A549 (cell line): ENCODE data around the gene STX18. TPM values are rescaled to one million over a fixed set of nuclear protein-coding genes. Genes with fewer than 3 reads are reported as not detected.

Experiments
- ATAC-seq, 2 experiments: fragments of 200-7000 bp in 1 of 2; fragments of >200 bp in 1 of 2; cut with Nextera tagmentation in 1 of 2; cut with Tn5 transposase in 1 of 2; 3 replicates each; pipeline versions ENCODE4 v1.8.0 to v1.9.1; 2018 to 2020; ENCODE audit warnings: mild to moderate bottlenecking in 1 of 2, moderate library complexity in 1 of 2
- CTCF ChIA-PET: fragments of 300-600 bp; sonication (Branson Sonifier 250); formaldehyde crosslinking; extraction: SDS; loops from one replicate; lab custom pipeline; 2021; ENCODE audit warnings: antibody characterized with exemption, inconsistent platforms; lab: Yijun Ruan, JAX
- POLR2A ChIA-PET: fragments of 350-600 bp; formaldehyde crosslinking; extraction: SDS; loops from one replicate; lab custom pipeline; 2021; ENCODE audit warnings: antibody characterized with exemption, inconsistent platforms; lab: Yijun Ruan, JAX
- DNase-seq, 2 experiments: peaks; one replicate each; pipeline versions ENCODE4 v3.0.0 to v3.0.0-alpha.2; 2011 to 2016; ENCODE audit warnings: low read depth in 1 of 2, low spot score in 1 of 2
- FAIRE-seq: peaks from 2 replicates; lab custom pipeline; 2011; peaks lifted over from hg19 to GRCh38; lab: Jason Lieb, UNC
- H3K27ac ChIP-seq, 2 experiments: fragments of >200 bp; sonication (Bioruptor Twin); formaldehyde crosslinking; 3 replicates each; pipeline ENCODE4 v1.5.1; 2016 to 2017
- H3K4me1 ChIP-seq: fragments of >200 bp; sonication (Bioruptor Twin); formaldehyde crosslinking; 3 replicates; pipeline ENCODE4 v1.6.1; 2016
- H3K4me2 ChIP-seq: fragments of >200 bp; sonication (Bioruptor Twin); formaldehyde crosslinking; 3 replicates; pipeline ENCODE4 v1.6.1; 2016
- H3K4me3 ChIP-seq: fragments of >200 bp; sonication (Bioruptor Twin); formaldehyde crosslinking; 3 replicates; pipeline ENCODE4 v1.5.1; 2016
- H3K9me3 ChIP-seq: fragments of >200 bp; sonication (Bioruptor Twin); formaldehyde crosslinking; 3 replicates; pipeline ENCODE4 v1.6.1; 2016
- ATOH8 ChIP-seq: fragments of 250-450 bp; sonication (Bioruptor Pico); IDR thresholded peaks from 2 replicates; pipeline ENCODE4 v1.5.0; 2020; ENCODE audit warnings: low read depth, mild to moderate bottlenecking, moderate library complexity
- BHLHE40 ChIP-seq: IDR thresholded peaks from 2 replicates; pipeline ENCODE4 v1.6.1; 2012; ENCODE audit warnings: low read depth, low read length, inconsistent platforms
- CHD4 ChIP-seq: fragments of 200-600 bp; sonication (generic); IDR thresholded peaks from 2 replicates; pipeline ENCODE4 v1.6.1; 2016; ENCODE audit warnings: antibody characterized with exemption, mild to moderate bottlenecking, borderline replicate concordance
- EHF ChIP-seq: fragments of 250-450 bp; sonication (Bioruptor Pico); IDR thresholded peaks from 2 replicates; pipeline ENCODE4 v1.5.0; 2020; ENCODE audit warnings: mild to moderate bottlenecking
- FOSL2 ChIP-seq, 2 experiments: fragments of 450-650 bp in 1 of 2; fragments of >200 bp in 1 of 2; sonication (Bioruptor Twin) in 1 of 2; formaldehyde crosslinking; IDR thresholded peaks; 2 replicates each; pipeline versions ENCODE4 v1.5.0 to v1.6.1; 2016 to 2020; ENCODE audit warnings: mild to moderate bottlenecking in 1 of 2, moderate library complexity in 1 of 2
- FOXS1 ChIP-seq: fragments of 250-450 bp; sonication (Bioruptor Pico); IDR thresholded peaks from 2 replicates; pipeline ENCODE4 v1.5.0; 2020; ENCODE audit warnings: mild to moderate bottlenecking, moderate library complexity
- HDAC2 ChIP-seq: fragments of 200-600 bp; sonication (generic); IDR thresholded peaks from 2 replicates; pipeline ENCODE4 v1.6.1; 2016
- HOXB13 ChIP-seq: fragments of 250-450 bp; sonication (Bioruptor Pico); IDR thresholded peaks from 2 replicates; pipeline ENCODE4 v1.5.0; 2020; ENCODE audit warnings: low read depth, mild to moderate bottlenecking, moderate library complexity
- JUNB ChIP-seq: fragments of >200 bp; sonication (Bioruptor Twin); formaldehyde crosslinking; IDR thresholded peaks from 2 replicates; pipeline ENCODE4 v1.6.1; 2016
- MAX ChIP-seq: IDR thresholded peaks from 2 replicates; pipeline ENCODE4 v1.6.1; 2012
- POLR2A ChIP-seq: IDR thresholded peaks from 2 replicates; pipeline ENCODE4 v1.6.1; 2012; ENCODE audit warnings: mild to moderate bottlenecking, low read length
- POLR2AphosphoS2 ChIP-seq: conservative IDR thresholded peaks from 2 replicates; pipeline ENCODE4 v1.6.1; 2012; ENCODE audit warnings: low read length, improper control_type of control experiment, inconsistent platforms
- RAD21 ChIP-seq, 2 experiments: fragments of >200 bp in 1 of 2; sonication (Bioruptor Twin) in 1 of 2; formaldehyde crosslinking in 1 of 2; IDR thresholded peaks in 1 of 2; conservative IDR thresholded peaks in 1 of 2; 2 replicates in 1 of 2; 3 replicates in 1 of 2; pipeline ENCODE4 v1.6.1; 2012 to 2018; ENCODE audit warnings: inconsistent platforms in 1 of 2
- REST ChIP-seq: fragments of 200-600 bp; sonication (generic); IDR thresholded peaks from 2 replicates; pipeline ENCODE4 v1.6.1; 2016; ENCODE audit warnings: antibody characterized with exemption, mild to moderate bottlenecking, moderate library complexity
- SMC3 ChIP-seq: fragments of >200 bp; sonication (Bioruptor Twin); formaldehyde crosslinking; IDR thresholded peaks from 3 replicates; pipeline ENCODE4 v1.6.1; 2018; ENCODE audit warnings: inconsistent platforms
- TP53 ChIP-seq: fragments of 250-450 bp; sonication (Bioruptor Pico); IDR thresholded peaks from 2 replicates; pipeline ENCODE4 v1.5.0; 2021; ENCODE audit warnings: mild to moderate bottlenecking, moderate library complexity
- USF2 ChIP-seq: fragments of 450-650 bp; IDR thresholded peaks from 2 replicates; pipeline ENCODE4 v1.6.1; 2014; ENCODE audit warnings: antibody characterized with exemption
- WGBS: methylation state at CpG from one replicate; pipeline ENCODE4 v1.1.6; 2017; ENCODE audit errors: missing lambda C conversion rate; 5-methylcytosine and 5-hydroxymethylcytosine counted together
- polyA plus RNA-seq, 4 experiments: library from polyadenylated mRNA; depleted of rRNA in 3 of 4; stranded (reverse); fragments of >200 nt; fragmentation: RNase III in 1 of 4; extraction: RNeasy Plus Mini Kit Qiagen cat#74134 plus additional on column Dnase treatment in 1 of 4; gene quantifications; 2 replicates in 3 of 4; 3 replicates in 1 of 4; pipeline ENCODE4 v1.2.3, GENCODE V29; 2011 to 2017

STX18 gene
- polyA plus RNA-seq, 2 of the 4 experiments (the other 2 are of a cell fraction): 13.4 to 19.6 TPM

DNA sequence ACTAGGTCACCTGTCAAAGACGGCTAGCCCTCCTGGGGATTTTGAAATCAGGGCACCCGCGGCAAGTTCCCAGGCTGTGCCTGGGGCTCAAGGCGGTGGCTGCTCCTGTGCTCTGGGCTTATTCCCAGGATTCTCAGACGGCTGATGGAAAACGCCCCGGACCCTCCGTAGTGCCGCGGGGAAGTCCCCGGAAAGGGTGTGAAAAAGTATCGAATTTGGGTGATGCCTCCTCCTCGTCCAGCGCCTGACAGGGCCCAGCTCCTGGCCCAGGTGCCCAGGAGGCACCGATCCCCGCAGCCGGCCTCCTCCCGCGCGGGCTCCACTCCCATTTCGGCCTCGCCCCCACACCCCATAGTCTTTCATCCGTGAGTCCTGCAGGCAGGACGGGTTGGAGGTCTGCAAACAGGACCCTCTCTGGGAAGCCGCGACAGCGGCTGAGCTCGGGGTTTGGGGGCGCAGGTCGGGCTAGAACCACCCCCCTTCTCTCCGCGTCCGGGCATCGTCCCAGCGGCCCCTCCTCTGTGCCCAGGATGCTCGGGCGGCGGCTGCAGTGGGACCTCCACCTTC, 156.0 kb downstream of the STX18 start (continued):
- TF ChIP-seq USF2 (no peak), FOXS1 (CRISPR knock-in tag) (no peak), ATOH8 (CRISPR knock-in tag) (no peak), FOSL2 (IDR thresholded peaks at IDR 0.05) (no peak), FOSL2 (CRISPR knock-in tag; IDR thresholded peaks at IDR 0.05) (no peak), SMC3 (no peak), BHLHE40 (no peak), HOXB13 (CRISPR knock-in tag) (no peak), POLR2A (no peak), POLR2AphosphoS2 (no peak), REST (no peak)
- TF ChIP-seq, all 56 proteins: peak for 0

DNA sequence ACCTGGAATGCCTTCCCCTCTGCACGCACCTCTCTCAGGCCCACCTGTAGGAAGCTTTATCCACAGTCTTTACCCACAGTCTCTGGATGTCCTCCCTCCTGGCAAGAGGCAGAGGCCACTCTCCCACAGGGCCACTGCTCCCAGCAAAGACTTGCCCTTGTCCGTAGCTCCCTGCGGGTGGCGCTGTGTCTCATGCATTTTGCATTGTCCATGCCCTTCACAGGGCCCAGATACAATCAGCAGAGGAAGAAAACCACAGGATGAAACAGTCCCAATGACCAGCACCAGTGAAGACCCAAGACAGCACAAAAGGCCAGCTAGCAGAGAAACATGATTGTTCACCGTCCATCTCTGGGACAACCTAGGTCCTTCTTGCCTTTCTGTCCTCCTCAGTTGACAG, 157.0 kb downstream of the STX18 start:
- WGBS: 58% methylated on average over 5 of the region's 5 CpGs
- Histone ChIP-seq H3K4me1 (peaks cover 15% of the 10 kb centered on the region), H3K4me2 (no peak overlapping the region), H3K4me3 (no peak overlapping the region), H3K9me3 (no peaks in the 10 kb centered on the region), H3K27ac (no peak overlapping the region)
- ChIA-PET CTCF (interaction anchor here (0.8 to 2.2 kb wide), 6 partner anchors 9 to 120 kb away, joined by 3 to 9 read pairs (median 4); no protein-coding TSS in a partner anchor), POLR2A (no interaction called here)
- TF ChIP-seq CHD4 (no peak), RAD21 (conservative IDR thresholded peaks at IDR 0.05 in 1 of 2, IDR thresholded peaks at IDR 0.05 in 1 of 2) (peak in 1 of 2 experiments; percentile 24; a peak in 1 of 5 replicates)
- peak; percentile 21 to 52 for DNase-seq
- FAIRE-seq: no peak
- peak; percentile 28 to 69; a peak in 5 of 6 replicates for ATAC-seq

DNA sequence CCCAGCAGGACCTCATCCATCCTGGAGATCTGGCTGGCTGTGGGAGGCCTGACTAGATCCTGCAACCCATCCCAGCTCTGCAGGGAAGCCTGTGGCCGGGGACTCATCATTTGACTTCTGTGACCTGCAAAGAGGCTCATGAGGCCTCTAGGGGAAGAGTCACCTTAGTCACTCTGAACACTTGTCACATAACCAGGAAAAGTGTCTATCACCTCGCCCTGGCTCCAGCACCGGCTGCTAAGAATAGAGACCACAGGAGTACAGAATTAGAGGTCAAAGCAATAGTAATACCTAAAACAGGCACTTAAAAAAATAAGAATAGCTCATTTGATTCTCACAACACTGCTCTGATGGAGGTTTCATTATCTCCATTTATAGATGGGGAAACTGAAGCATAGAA, 158.8 kb downstream of the STX18 start:
- Histone ChIP-seq H3K4me1 (peaks cover 15% of the 10 kb centered on the region), H3K9me3 (no peaks in the 10 kb centered on the region), H3K4me2 (no peak overlapping the region), H3K4me3 (no peak overlapping the region), H3K27ac (no peak overlapping the region)
- POLR2A ChIA-PET: no interaction called here
- WGBS: 37% methylated on average over 2 of the region's 3 CpGs
- no peak for FAIRE-seq
- TF ChIP-seq JUNB: no peak
- TF ChIP-seq HDAC2: no peak
- TF ChIP-seq MAX: no peak
- TF ChIP-seq EHF (CRISPR knock-in tag): no peak
- no peak for TF ChIP-seq FOSL2 (IDR thresholded peaks at IDR 0.05)
- TF ChIP-seq FOSL2 (CRISPR knock-in tag; IDR thresholded peaks at IDR 0.05): no peak
- TF ChIP-seq TP53: no peak
- no peak for TF ChIP-seq RAD21 (conservative IDR thresholded peaks at IDR 0.05 in 1 of 2, IDR thresholded peaks at IDR 0.05 in 1 of 2)
- DNase-seq: no peak
- CTCF ChIA-PET: no interaction called here
- no peak for ATAC-seq
